ENCODE measurements around the gene SLC9C1. TPM values are rescaled to one million over a fixed set of nuclear protein-coding genes. Genes with fewer than 3 reads are reported as not detected.

The SLC9C1 gene
- total and polyA plus RNA-seq, 9 of the 15 experiments (the other 6 are each of a cell fraction or from before 2014, with no cell fraction given) = not detected

GRCh38 chr3:112133626-112134334, 160.2 kb downstream of the SLC9C1 start:
- H3K4me3 ChIP-seq = no peak overlapping the region
- H2AFZ ChIP-seq (ENCODE audit: low read depth, low read length) = no peak overlapping the region
- intact Hi-C loops (cut with micrococcal nuclease) = loop anchor here (10.0 kb wide), 1 partner anchor 141 kb away; no protein-coding TSS in a partner anchor
- H4K20me1 ChIP-seq (replicated peaks; ENCODE audit: control insufficient read depth, insufficient read depth, low read length) = no peaks in the 10 kb centered on the region
- TF ChIP-seq SRF (CRISPR knock-in tag; IDR thresholded peaks at IDR 0.05) (no peak), ZNF212 (CRISPR knock-in tag; IDR thresholded peaks at IDR 0.05) (no peak), RBM39 (optimal IDR thresholded peaks at IDR 0.05; ENCODE audit: low read depth, low read length) (no peak), ZSCAN32 (CRISPR knock-in tag; IDR thresholded peaks at IDR 0.05) (no peak), BRCA1 (IDR thresholded peaks at IDR 0.05) (no peak), BRCA1 (CRISPR knock-in tag; IDR thresholded peaks at IDR 0.05) (no peak), IFI16 (CRISPR knock-in tag; IDR thresholded peaks at IDR 0.05) (no peak), HNRNPL (IDR thresholded peaks at IDR 0.05; ENCODE audit: low read depth, low read length) (no peak), RBFOX2 (IDR thresholded peaks at IDR 0.05; ENCODE audit: low read depth, low read length) (no peak), CSDE1 (IDR thresholded peaks at IDR 0.05) (no peak), FOXA3 (CRISPR knock-in tag; conservative IDR thresholded peaks at IDR 0.05 in 1 of 2, IDR thresholded peaks at IDR 0.05 in 1 of 2) (no peak), U2AF2 (optimal IDR thresholded peaks at IDR 0.05; ENCODE audit: low read depth, low read length) (no peak), COPS2 (conservative IDR thresholded peaks at IDR 0.05) (no peak), PHF20 (IDR thresholded peaks at IDR 0.05; ENCODE audit: partially characterized antibody) (no peak), TCF15 (CRISPR knock-in tag; IDR thresholded peaks at IDR 0.05) (no peak), KDM4B (IDR thresholded peaks at IDR 0.05; ENCODE audit: borderline replicate concordance in 2 of 2, low read depth in 1 of 2) (no peak)
- TF ChIP-seq, protein P1, sequence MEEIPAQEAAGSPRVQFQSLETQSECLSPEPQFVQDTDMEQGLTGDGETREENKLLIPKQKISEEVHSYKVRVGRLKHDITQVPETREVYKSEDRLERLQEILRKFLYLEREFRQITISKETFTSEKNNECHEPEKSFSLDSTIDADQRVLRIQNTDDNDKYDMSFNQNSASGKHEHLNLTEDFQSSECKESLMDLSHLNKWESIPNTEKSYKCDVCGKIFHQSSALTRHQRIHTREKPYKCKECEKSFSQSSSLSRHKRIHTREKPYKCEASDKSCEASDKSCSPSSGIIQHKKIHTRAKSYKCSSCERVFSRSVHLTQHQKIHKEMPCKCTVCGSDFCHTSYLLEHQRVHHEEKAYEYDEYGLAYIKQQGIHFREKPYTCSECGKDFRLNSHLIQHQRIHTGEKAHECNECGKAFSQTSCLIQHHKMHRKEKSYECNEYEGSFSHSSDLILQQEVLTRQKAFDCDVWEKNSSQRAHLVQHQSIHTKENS (CRISPR knock-in tag; IDR thresholded peaks at IDR 0.05) = no peak
- TF ChIP-seq, protein P2, sequence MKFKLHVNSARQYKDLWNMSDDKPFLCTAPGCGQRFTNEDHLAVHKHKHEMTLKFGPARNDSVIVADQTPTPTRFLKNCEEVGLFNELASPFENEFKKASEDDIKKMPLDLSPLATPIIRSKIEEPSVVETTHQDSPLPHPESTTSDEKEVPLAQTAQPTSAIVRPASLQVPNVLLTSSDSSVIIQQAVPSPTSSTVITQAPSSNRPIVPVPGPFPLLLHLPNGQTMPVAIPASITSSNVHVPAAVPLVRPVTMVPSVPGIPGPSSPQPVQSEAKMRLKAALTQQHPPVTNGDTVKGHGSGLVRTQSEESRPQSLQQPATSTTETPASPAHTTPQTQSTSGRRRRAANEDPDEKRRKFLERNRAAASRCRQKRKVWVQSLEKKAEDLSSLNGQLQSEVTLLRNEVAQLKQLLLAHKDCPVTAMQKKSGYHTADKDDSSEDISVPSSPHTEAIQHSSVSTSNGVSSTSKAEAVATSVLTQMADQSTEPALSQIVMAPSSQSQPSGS (CRISPR knock-in tag; IDR thresholded peaks at IDR 0.05) = no peak
- no peak for DNase-seq (ENCODE audit: extremely low read depth in 1 of 4, low spot score in 3 of 4)
- H3K27ac ChIP-seq (ENCODE audit: extremely low read depth, low read depth, low read length) = no peak overlapping the region
- no peak for FAIRE-seq
- no peak for ATAC-seq
- ChIA-PET CTCF (ENCODE audit: low intra/inter-chr PET ratio) (no interaction called here), POLR2A (no interaction called here)
- H3K27me3 ChIP-seq (ENCODE audit: control insufficient read depth in 2 of 2, insufficient read depth in 2 of 2, low read length in 2 of 2) = no peaks in the 10 kb centered on the region
- BruUV-seq (replicated peaks) = no TSS peak
- no peak overlapping the region for H3K4me2 ChIP-seq (ENCODE audit: insufficient read depth, low read length)
- H3K79me2 ChIP-seq (ENCODE audit: control insufficient read depth, insufficient read depth, low read length) = no peaks in the 10 kb centered on the region
- H3K9ac ChIP-seq (ENCODE audit: insufficient read depth in 1 of 2, low read depth in 2 of 2, low read length in 2 of 2) = no peak overlapping the region
- in situ Hi-C loops (cut with MboI) = no loop called here
- H3K9me3 ChIP-seq (replicated peaks; ENCODE audit: control insufficient read depth, insufficient read depth, low read depth, low read length) = no peaks in the 10 kb centered on the region
- 0% methylated on average over 4 of the region's 5 CpGs for WGBS (ENCODE audit: insufficient coverage, low coverage, missing lambda C conversion rate)
- no peaks in the 10 kb centered on the region for H3K9me1 ChIP-seq (ENCODE audit: control insufficient read depth, insufficient read depth, low read length)
- H3K4me1 ChIP-seq (replicated peaks in 1 of 2; ENCODE audit: control insufficient read depth in 2 of 2, insufficient read depth in 2 of 2, low read length in 2 of 2) = peaks cover 0 to 7% of the 10 kb centered on the region in 2 experiments; a peak in 1 of 5 replicates
- H3K36me3 ChIP-seq (ENCODE audit: control insufficient read depth, insufficient read depth, low read length) = no peaks in the 10 kb centered on the region
